HepG2 (cell line): Measurements from ENCODE around the gene PFN1. TPM values are rescaled to one million over a fixed set of nuclear protein-coding genes. Genes with fewer than 3 reads are reported as not detected.

ENCODE experiments used
- HMG20A ChIP-seq: IDR thresholded peaks from 2 replicates; pipeline ENCODE4 v1.6.1; 2016; ENCODE audit warnings: borderline replicate concordance
- IRF2 ChIP-seq: IDR thresholded peaks from 2 replicates; pipeline ENCODE4 v1.6.1; 2018; ENCODE audit warnings: missing genetic modification reagents, missing compliant biosample characterization
- PHF5A ChIP-seq: IDR thresholded peaks from one replicate; pipeline ENCODE4 v1.6.1; 2018; ENCODE audit warnings: low read depth, missing genetic modification reagents; ENCODE audit not compliant: unreplicated experiment
- STAT5B ChIP-seq: sonication (generic); formaldehyde crosslinking; IDR thresholded peaks from 2 replicates; pipeline ENCODE4 v1.4.0; 2020; ENCODE audit warnings: missing genetic modification reagents
- YEATS4 ChIP-seq: sonication (generic); formaldehyde crosslinking; IDR thresholded peaks from 2 replicates; pipeline ENCODE4 v1.4.0; 2020; ENCODE audit warnings: missing genetic modification reagents, borderline replicate concordance
- ZNF44 ChIP-seq: sonication (generic); formaldehyde crosslinking; IDR thresholded peaks from 2 replicates; pipeline ENCODE4 v1.5.1; 2020; ENCODE audit warnings: mild to moderate bottlenecking, missing genetic modification reagents
- ZNF546 ChIP-seq: sonication (generic); formaldehyde crosslinking; conservative IDR thresholded peaks from 2 replicates; pipeline ENCODE4 v1.8.1; 2023; ENCODE audit warnings: mild to moderate bottlenecking, missing genetic modification reagents
- ZNF556 ChIP-seq: sonication (generic); formaldehyde crosslinking; IDR thresholded peaks from 2 replicates; pipeline ENCODE4 v1.4.0; 2020; ENCODE audit warnings: mild to moderate bottlenecking, missing genetic modification reagents, borderline replicate concordance
- ZNF557 ChIP-seq: sonication (generic); formaldehyde crosslinking; IDR thresholded peaks from 2 replicates; pipeline ENCODE4 v1.4.0; 2020; ENCODE audit warnings: missing genetic modification reagents
- polyA plus RNA-seq, 8 experiments: library from polyadenylated mRNA; depleted of rRNA in 3 of 8; stranded (reverse) in 7 of 8; unstranded in 1 of 8; fragments of >200 nt; fragmentation: Illumina TruSeq in 4 of 8; extraction: Trizol in 4 of 8; gene quantifications; 2 replicates each; pipeline versions ENCODE4 v1.2.1 to v1.2.3, GENCODE V29; 2011 to 2016; ENCODE audit warnings: low read depth in 4 of 8, missing spikeins in 1 of 8, mixed read lengths in 1 of 8; ENCODE audit not compliant: insufficient read depth in 1 of 8
- total RNA-seq, 5 experiments: library from RNA; depleted of rRNA; stranded (reverse); fragments of >200 nt; fragmentation: Illumina TruSeq; extraction: Trizol; gene quantifications; 2 replicates each; pipeline ENCODE4 v1.2.3, GENCODE V29; 2016; ENCODE audit warnings: low read depth in 1 of 5
- TF ChIP-seq, protein P1 (sequence below): sonication (generic); formaldehyde crosslinking; conservative IDR thresholded peaks from 2 replicates; pipeline ENCODE4 v1.8.1; 2023; ENCODE audit warnings: missing genetic modification reagents
- TF ChIP-seq, protein P2 (sequence below): IDR thresholded peaks from 2 replicates; pipeline ENCODE4 v1.6.1; 2016; ENCODE audit warnings: missing genetic modification reagents, missing compliant biosample characterization
- TF ChIP-seq, protein P3 (sequence below): sonication (generic); formaldehyde crosslinking; IDR thresholded peaks from 2 replicates; pipeline ENCODE4 v1.5.0; 2020; ENCODE audit warnings: mild to moderate bottlenecking, missing genetic modification reagents
- TF ChIP-seq, protein P4 (sequence below): sonication (generic); formaldehyde crosslinking; IDR thresholded peaks from 2 replicates; pipeline ENCODE4 v1.5.1; 2020; ENCODE audit warnings: missing genetic modification reagents, mild to moderate bottlenecking, borderline replicate concordance
- TF ChIP-seq, protein P5 (sequence below): sonication (generic); formaldehyde crosslinking; IDR thresholded peaks from 2 replicates; pipeline ENCODE4 v1.4.0; 2020; ENCODE audit warnings: missing genetic modification reagents, mild to moderate bottlenecking, borderline replicate concordance
- TF ChIP-seq, protein P6 (sequence below): sonication (generic); formaldehyde crosslinking; conservative IDR thresholded peaks from 2 replicates; pipeline ENCODE4 v1.8.0; 2022; ENCODE audit warnings: missing genetic modification reagents
- TF ChIP-seq, protein P7 (sequence below): IDR thresholded peaks from 2 replicates; pipeline ENCODE4 v1.6.1; 2016; ENCODE audit warnings: missing compliant biosample characterization, missing genetic modification reagents, borderline replicate concordance

PFN1 gene
- total and polyA plus RNA-seq, 2 of the 13 experiments (the other 11 are each of a cell fraction or from before 2014, with no cell fraction given), result 494 to 613 TPM

DNA sequence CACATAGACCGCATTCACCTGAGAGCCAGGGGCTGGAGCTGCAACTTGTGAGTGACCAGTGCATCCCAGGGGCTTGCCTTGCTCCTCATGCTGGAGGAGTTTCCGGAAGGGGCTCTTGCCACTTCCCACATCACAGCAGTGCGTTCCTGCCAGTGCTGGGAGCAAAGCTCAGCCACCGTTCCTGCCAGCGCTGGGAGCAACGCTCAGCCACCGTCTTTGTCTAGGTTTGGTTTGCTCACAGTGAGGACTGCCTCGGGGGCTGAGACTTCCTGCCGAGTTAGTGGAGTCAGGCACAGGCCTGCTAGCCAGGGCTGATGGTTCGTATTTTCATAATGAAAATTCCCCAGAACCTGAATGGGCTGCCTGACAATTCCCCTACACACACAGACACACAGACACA, 40.0 kb downstream of the PFN1 start (continued):
- TF ChIP-seq, protein P1, sequence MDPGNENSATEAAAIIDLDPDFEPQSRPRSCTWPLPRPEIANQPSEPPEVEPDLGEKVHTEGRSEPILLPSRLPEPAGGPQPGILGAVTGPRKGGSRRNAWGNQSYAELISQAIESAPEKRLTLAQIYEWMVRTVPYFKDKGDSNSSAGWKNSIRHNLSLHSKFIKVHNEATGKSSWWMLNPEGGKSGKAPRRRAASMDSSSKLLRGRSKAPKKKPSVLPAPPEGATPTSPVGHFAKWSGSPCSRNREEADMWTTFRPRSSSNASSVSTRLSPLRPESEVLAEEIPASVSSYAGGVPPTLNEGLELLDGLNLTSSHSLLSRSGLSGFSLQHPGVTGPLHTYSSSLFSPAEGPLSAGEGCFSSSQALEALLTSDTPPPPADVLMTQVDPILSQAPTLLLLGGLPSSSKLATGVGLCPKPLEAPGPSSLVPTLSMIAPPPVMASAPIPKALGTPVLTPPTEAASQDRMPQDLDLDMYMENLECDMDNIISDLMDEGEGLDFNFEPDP (CRISPR knock-in tag), result 0 out of 2 replicates have a peak, but pooled peaks have one; percentile 9
- TF ChIP-seq, protein P2, sequence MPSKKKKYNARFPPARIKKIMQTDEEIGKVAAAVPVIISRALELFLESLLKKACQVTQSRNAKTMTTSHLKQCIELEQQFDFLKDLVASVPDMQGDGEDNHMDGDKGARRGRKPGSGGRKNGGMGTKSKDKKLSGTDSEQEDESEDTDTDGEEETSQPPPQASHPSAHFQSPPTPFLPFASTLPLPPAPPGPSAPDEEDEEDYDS (CRISPR knock-in tag), result peak; percentile 56; the same call in 1 of the 2 replicates
- no peak for TF ChIP-seq STAT5B (CRISPR knock-in tag)
- peak; percentile 40; the same call in 1 of the 2 replicates for TF ChIP-seq HMG20A (CRISPR knock-in tag)
- TF ChIP-seq, protein P3, sequence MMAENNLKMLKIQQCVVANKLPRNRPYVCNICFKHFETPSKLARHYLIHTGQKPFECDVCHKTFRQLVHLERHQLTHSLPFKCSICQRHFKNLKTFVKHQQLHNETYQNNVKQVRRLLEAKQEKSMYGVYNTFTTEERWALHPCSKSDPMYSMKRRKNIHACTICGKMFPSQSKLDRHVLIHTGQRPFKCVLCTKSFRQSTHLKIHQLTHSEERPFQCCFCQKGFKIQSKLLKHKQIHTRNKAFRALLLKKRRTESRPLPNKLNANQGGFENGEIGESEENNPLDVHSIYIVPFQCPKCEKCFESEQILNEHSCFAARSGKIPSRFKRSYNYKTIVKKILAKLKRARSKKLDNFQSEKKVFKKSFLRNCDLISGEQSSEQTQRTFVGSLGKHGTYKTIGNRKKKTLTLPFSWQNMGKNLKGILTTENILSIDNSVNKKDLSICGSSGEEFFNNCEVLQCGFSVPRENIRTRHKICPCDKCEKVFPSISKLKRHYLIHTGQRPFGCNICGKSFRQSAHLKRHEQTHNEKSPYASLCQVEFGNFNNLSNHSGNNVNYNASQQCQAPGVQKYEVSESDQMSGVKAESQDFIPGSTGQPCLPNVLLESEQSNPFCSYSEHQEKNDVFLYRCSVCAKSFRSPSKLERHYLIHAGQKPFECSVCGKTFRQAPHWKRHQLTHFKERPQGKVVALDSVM, result peak; percentile 32; the same call in 1 of the 2 replicates
- TF ChIP-seq, protein P4, sequence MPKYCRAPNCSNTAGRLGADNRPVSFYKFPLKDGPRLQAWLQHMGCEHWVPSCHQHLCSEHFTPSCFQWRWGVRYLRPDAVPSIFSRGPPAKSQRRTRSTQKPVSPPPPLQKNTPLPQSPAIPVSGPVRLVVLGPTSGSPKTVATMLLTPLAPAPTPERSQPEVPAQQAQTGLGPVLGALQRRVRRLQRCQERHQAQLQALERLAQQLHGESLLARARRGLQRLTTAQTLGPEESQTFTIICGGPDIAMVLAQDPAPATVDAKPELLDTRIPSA (CRISPR knock-in tag), result no peak
- no peak for TF ChIP-seq ZNF44 (CRISPR knock-in tag)
- TF ChIP-seq PHF5A (CRISPR knock-in tag), result no peak
- TF ChIP-seq, protein P5, sequence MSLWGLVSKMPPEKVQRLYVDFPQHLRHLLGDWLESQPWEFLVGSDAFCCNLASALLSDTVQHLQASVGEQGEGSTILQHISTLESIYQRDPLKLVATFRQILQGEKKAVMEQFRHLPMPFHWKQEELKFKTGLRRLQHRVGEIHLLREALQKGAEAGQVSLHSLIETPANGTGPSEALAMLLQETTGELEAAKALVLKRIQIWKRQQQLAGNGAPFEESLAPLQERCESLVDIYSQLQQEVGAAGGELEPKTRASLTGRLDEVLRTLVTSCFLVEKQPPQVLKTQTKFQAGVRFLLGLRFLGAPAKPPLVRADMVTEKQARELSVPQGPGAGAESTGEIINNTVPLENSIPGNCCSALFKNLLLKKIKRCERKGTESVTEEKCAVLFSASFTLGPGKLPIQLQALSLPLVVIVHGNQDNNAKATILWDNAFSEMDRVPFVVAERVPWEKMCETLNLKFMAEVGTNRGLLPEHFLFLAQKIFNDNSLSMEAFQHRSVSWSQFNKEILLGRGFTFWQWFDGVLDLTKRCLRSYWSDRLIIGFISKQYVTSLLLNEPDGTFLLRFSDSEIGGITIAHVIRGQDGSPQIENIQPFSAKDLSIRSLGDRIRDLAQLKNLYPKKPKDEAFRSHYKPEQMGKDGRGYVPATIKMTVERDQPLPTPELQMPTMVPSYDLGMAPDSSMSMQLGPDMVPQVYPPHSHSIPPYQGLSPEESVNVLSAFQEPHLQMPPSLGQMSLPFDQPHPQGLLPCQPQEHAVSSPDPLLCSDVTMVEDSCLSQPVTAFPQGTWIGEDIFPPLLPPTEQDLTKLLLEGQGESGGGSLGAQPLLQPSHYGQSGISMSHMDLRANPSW (CRISPR knock-in tag), result no peak
- TF ChIP-seq ZNF557 (CRISPR knock-in tag), result 0 out of 2 replicates have a peak, but pooled peaks have one; percentile 52
- peak; percentile 65; the same call in 1 of the 2 replicates for TF ChIP-seq IRF2 (CRISPR knock-in tag)
- TF ChIP-seq, protein P6, sequence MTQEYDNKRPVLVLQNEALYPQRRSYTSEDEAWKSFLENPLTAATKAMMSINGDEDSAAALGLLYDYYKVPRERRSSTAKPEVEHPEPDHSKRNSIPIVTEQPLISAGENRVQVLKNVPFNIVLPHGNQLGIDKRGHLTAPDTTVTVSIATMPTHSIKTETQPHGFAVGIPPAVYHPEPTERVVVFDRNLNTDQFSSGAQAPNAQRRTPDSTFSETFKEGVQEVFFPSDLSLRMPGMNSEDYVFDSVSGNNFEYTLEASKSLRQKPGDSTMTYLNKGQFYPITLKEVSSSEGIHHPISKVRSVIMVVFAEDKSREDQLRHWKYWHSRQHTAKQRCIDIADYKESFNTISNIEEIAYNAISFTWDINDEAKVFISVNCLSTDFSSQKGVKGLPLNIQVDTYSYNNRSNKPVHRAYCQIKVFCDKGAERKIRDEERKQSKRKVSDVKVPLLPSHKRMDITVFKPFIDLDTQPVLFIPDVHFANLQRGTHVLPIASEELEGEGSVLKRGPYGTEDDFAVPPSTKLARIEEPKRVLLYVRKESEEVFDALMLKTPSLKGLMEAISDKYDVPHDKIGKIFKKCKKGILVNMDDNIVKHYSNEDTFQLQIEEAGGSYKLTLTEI (CRISPR knock-in tag), result no peak
- peak; percentile 78; the same call in 1 of the 2 replicates for TF ChIP-seq ZNF556 (CRISPR knock-in tag)
- TF ChIP-seq, protein P7, sequence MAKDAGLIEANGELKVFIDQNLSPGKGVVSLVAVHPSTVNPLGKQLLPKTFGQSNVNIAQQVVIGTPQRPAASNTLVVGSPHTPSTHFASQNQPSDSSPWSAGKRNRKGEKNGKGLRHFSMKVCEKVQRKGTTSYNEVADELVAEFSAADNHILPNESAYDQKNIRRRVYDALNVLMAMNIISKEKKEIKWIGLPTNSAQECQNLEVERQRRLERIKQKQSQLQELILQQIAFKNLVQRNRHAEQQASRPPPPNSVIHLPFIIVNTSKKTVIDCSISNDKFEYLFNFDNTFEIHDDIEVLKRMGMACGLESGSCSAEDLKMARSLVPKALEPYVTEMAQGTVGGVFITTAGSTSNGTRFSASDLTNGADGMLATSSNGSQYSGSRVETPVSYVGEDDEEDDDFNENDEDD (CRISPR knock-in tag), result peak; percentile 49; the same call in 1 of the 2 replicates
- no peak for TF ChIP-seq ZNF546 (CRISPR knock-in tag)
- TF ChIP-seq YEATS4 (CRISPR knock-in tag), result peak; percentile 48; the same call in 1 of the 2 replicates
